H1 (cell line): ENCODE results near the gene LMTK3. TPM values are rescaled to one million over a fixed set of nuclear protein-coding genes. Genes with fewer than 3 reads are reported as not detected.

Experiments used
- CTCF ChIA-PET: fragments of 300-600 bp; sonication (Branson Sonifier 250); formaldehyde crosslinking; loops from one replicate; lab custom pipeline; 2021; ENCODE audit not compliant: partially characterized antibody; lab: Charles Lee
- POLR2A ChIA-PET: fragments of 300-600 bp; sonication (Branson Sonifier 250); formaldehyde crosslinking; loops from one replicate; lab custom pipeline; 2021; ENCODE audit warnings: inconsistent platforms; ENCODE audit not compliant: partially characterized antibody; lab: Charles Lee
- DNase-seq, 2 experiments: peaks; one replicate each; pipeline versions ENCODE4 v3.0.0 to v3.0.0-alpha.2; 2010 to 2022; ENCODE audit warnings: low spot score in 2 of 2, low read depth in 1 of 2, mixed read lengths in 1 of 2
- FAIRE-seq: peaks from 2 replicates; lab custom pipeline; 2011; peaks lifted over from hg19 to GRCh38; lab: Jason Lieb, UNC
- H2AFZ ChIP-seq: 2 replicates; pipeline ENCODE4 v1.8.1; 2012; ENCODE audit warnings: low read length, inconsistent platforms
- H2AK5ac ChIP-seq: 2 replicates; pipeline ENCODE4 v1.6.1; 2013; ENCODE audit warnings: low read depth, low read length
- H2BK120ac ChIP-seq: replicated peaks from 2 replicates; pipeline ENCODE3; 2013; ENCODE audit warnings: low read depth, low read length, inconsistent platforms
- H2BK12ac ChIP-seq: 2 replicates; pipeline ENCODE4 v1.6.1; 2013; ENCODE audit warnings: low read depth, low read length
- H2BK15ac ChIP-seq: 2 replicates; pipeline ENCODE4 v1.6.1; 2013; ENCODE audit warnings: low read length
- H2BK20ac ChIP-seq: 2 replicates; pipeline ENCODE4 v1.6.1; 2013; ENCODE audit warnings: low read length
- H2BK5ac ChIP-seq: 2 replicates; pipeline ENCODE4 v1.6.1; 2013; ENCODE audit warnings: low read depth, low read length
- H3K14ac ChIP-seq: 2 replicates; pipeline ENCODE4 v1.6.1; 2013; ENCODE audit warnings: inconsistent platforms; ENCODE audit not compliant: insufficient read length
- H3K18ac ChIP-seq: 2 replicates; pipeline ENCODE4 v1.6.1; 2013; ENCODE audit warnings: low read length; ENCODE audit errors: extremely low read depth
- H3K23ac ChIP-seq: 2 replicates; pipeline ENCODE4 v1.6.1; 2013; ENCODE audit warnings: inconsistent platforms; ENCODE audit not compliant: insufficient read length
- H3K23me2 ChIP-seq: 2 replicates; pipeline ENCODE4 v1.6.1; 2013; ENCODE audit warnings: low read depth, low read length
- H3K27ac ChIP-seq: 2 replicates; pipeline ENCODE4 v1.6.1; 2011; ENCODE audit warnings: low read depth, low read length, inconsistent platforms
- H3K27me3 ChIP-seq, 4 experiments: replicated peaks in 1 of 4; 1 replicate in 1 of 4; 2 replicates in 3 of 4; pipeline versions ENCODE4 v1.6.1 to v1.8.1; 2011 to 2013; ENCODE audit warnings: low read length in 3 of 4, mild to moderate bottlenecking in 3 of 4, inconsistent platforms in 2 of 4, mixed read lengths in 2 of 4, moderate library complexity in 1 of 4; ENCODE audit not compliant: control insufficient read depth in 3 of 4, insufficient read depth in 3 of 4; ENCODE audit errors: extremely low read depth in 1 of 4
- H3K36me3 ChIP-seq, 4 experiments: 2 replicates each; pipeline versions ENCODE4 v1.6.1 to v1.8.1; 2011 to 2013; ENCODE audit warnings: mild to moderate bottlenecking in 4 of 4, low read length in 3 of 4, moderate library complexity in 2 of 4, control low read depth in 1 of 4, inconsistent platforms in 1 of 4; ENCODE audit not compliant: insufficient read depth in 4 of 4, control insufficient read depth in 2 of 4
- H3K4ac ChIP-seq: replicated peaks from 2 replicates; pipeline ENCODE3; 2013; ENCODE audit warnings: low read length, low read depth, mixed read lengths, inconsistent platforms; ENCODE audit not compliant: insufficient read length
- H3K4me1 ChIP-seq, 4 experiments: replicated peaks in 1 of 4; 1 replicate in 1 of 4; 2 replicates in 3 of 4; pipeline versions ENCODE4 v1.6.1 to v1.8.1; 2011 to 2013; ENCODE audit warnings: low read length in 3 of 4, inconsistent platforms in 2 of 4, mixed read lengths in 1 of 4; ENCODE audit not compliant: insufficient read depth in 4 of 4, control insufficient read depth in 3 of 4
- H3K4me2 ChIP-seq, 2 experiments: 2 replicates each; pipeline versions ENCODE4 v1.6.1 to v1.8.1; 2011 to 2013; ENCODE audit warnings: low read depth in 2 of 2, low read length in 2 of 2, control low read depth in 1 of 2, inconsistent platforms in 1 of 2, mild to moderate bottlenecking in 1 of 2; ENCODE audit not compliant: insufficient read depth in 1 of 2
- H3K4me3 ChIP-seq, 4 experiments: fragments of 200-600, 300-600 bp in 1 of 4; sonication (generic), shearing (Covaris generic), sonication (Bioruptor Twin) in 1 of 4; 2 replicates each; pipeline versions ENCODE4 v1.5.1 to v1.8.1; 2011 to 2016; ENCODE audit warnings: low read length in 4 of 4, low read depth in 3 of 4, control low read depth in 2 of 4, inconsistent platforms in 2 of 4, mild to moderate bottlenecking in 2 of 4, mixed read lengths in 1 of 4, moderate library complexity in 1 of 4; ENCODE audit not compliant: insufficient read depth in 2 of 4; ENCODE audit errors: extremely low read depth in 1 of 4
- H3K56ac ChIP-seq: replicated peaks from 2 replicates; pipeline ENCODE3; 2013; ENCODE audit warnings: low read depth, mild to moderate bottlenecking, mixed read lengths, low read length, inconsistent platforms; ENCODE audit not compliant: insufficient read length
- H3K79me1 ChIP-seq: 2 replicates; pipeline ENCODE4 v1.6.1; 2013; ENCODE audit warnings: low read depth, low read length, control low read depth
- H3K79me2 ChIP-seq, 2 experiments: 2 replicates each; pipeline versions ENCODE4 v1.6.1 to v1.8.1; 2012 to 2013; ENCODE audit warnings: low read length in 2 of 2, mild to moderate bottlenecking in 2 of 2, inconsistent platforms in 1 of 2; ENCODE audit not compliant: insufficient read depth in 2 of 2, control insufficient read depth in 1 of 2
- H3K9ac ChIP-seq, 4 experiments: replicated peaks in 1 of 4; 1 replicate in 1 of 4; 2 replicates in 3 of 4; pipeline versions ENCODE4 v1.6.1 to v1.8.1; 2011 to 2013; ENCODE audit warnings: low read depth in 3 of 4, low read length in 3 of 4, control low read depth in 2 of 4, mild to moderate bottlenecking in 2 of 4, moderate library complexity in 2 of 4, inconsistent platforms in 1 of 4; ENCODE audit errors: extremely low read depth in 1 of 4
- H3K9me3 ChIP-seq, 2 experiments: 2 replicates each; pipeline versions ENCODE4 v1.6.1 to v1.8.1; 2012 to 2013; ENCODE audit warnings: mild to moderate bottlenecking in 2 of 2, moderate library complexity in 2 of 2, control low read depth in 1 of 2, inconsistent platforms in 1 of 2, low read depth in 1 of 2, low read length in 1 of 2, mixed read lengths in 1 of 2; ENCODE audit not compliant: insufficient read depth in 2 of 2
- H4K20me1 ChIP-seq, 2 experiments: replicated peaks in 1 of 2; 2 replicates each; pipeline versions ENCODE3 to v1.8.1; 2011 to 2013; ENCODE audit warnings: inconsistent platforms in 2 of 2, low read length in 2 of 2, mild to moderate bottlenecking in 1 of 2; ENCODE audit not compliant: insufficient read depth in 2 of 2, control insufficient read depth in 1 of 2
- H4K5ac ChIP-seq: 2 replicates; pipeline ENCODE4 v1.6.1; 2013; ENCODE audit warnings: low read length, low read depth, mixed read lengths, inconsistent platforms; ENCODE audit not compliant: insufficient read length
- H4K8ac ChIP-seq: 2 replicates; pipeline ENCODE4 v1.8.0; 2013; ENCODE audit warnings: mild to moderate bottlenecking, moderate library complexity, low read length, inconsistent platforms; ENCODE audit not compliant: insufficient read depth; ENCODE audit errors: extremely low read depth
- H4K91ac ChIP-seq: replicated peaks from 2 replicates; pipeline ENCODE3; 2013; ENCODE audit warnings: low read length, mixed read lengths, inconsistent platforms; ENCODE audit not compliant: insufficient read length
- ATF2 ChIP-seq: IDR thresholded peaks from 2 replicates; pipeline ENCODE4 v1.6.1; 2012; ENCODE audit warnings: low read length, inconsistent platforms
- CBX8 ChIP-seq: fragments of 300-800, 300-1000 bp; sonication (generic); IDR thresholded peaks from 2 replicates; pipeline ENCODE4 v1.7.1; 2016; ENCODE audit warnings: low read depth, low read length, borderline replicate concordance
- MAX ChIP-seq: IDR thresholded peaks from 2 replicates; pipeline ENCODE4 v1.6.1; 2012; ENCODE audit warnings: inconsistent platforms
- SAP30 ChIP-seq: fragments of 300-600 bp; sonication (generic); IDR thresholded peaks from 2 replicates; pipeline ENCODE4 v1.7.1; 2012; ENCODE audit warnings: low read length, moderate library complexity, mild to moderate bottlenecking, inconsistent platforms; ENCODE audit not compliant: insufficient read depth, insufficient replicate concordance
- SIRT6 ChIP-seq: IDR thresholded peaks from one replicate; pipeline ENCODE4 v1.7.1; 2012; ENCODE audit warnings: low read length, inconsistent platforms
- WGBS, 2 experiments: shearing (Covaris generic) in 1 of 2; methylation state at CpG; one replicate each; pipeline versions ENCODE4 v1.1.6 to v1.1.7; 2013 to 2015; ENCODE audit warnings: low lambda C conversion rate in 2 of 2, mixed read lengths in 2 of 2, inconsistent platforms in 1 of 2, low coverage in 1 of 2, missing lambda C conversion rate in 1 of 2; ENCODE audit not compliant: insufficient replicate concordance in 2 of 2, insufficient coverage in 1 of 2, insufficient read length in 1 of 2; ENCODE audit errors: extremely low coverage in 1 of 2, missing lambda C conversion rate in 1 of 2; 5-methylcytosine and 5-hydroxymethylcytosine counted together
- polyA plus RNA-seq, 7 experiments: library from polyadenylated mRNA; depleted of rRNA in 3 of 7; stranded (reverse) in 5 of 7; unstranded in 2 of 7; fragments of >200 nt in 5 of 7; fragments of 200-250 nt in 2 of 7; gene quantifications; 1 replicate in 5 of 7; 2 replicates in 1 of 7; 4 replicates in 1 of 7; pipeline versions ENCODE4 v1.2.1 to v1.2.3, GENCODE V29; 2011 to 2013; ENCODE audit warnings: missing spikeins in 2 of 7, mixed read lengths in 2 of 7
- total RNA-seq: library from RNA; stranded (reverse); fragmentation: NEBNext Ultra II Directional; extraction: Animal tissue kit (Norgen Biotek cat#: 25700); gene quantifications from 2 replicates; pipeline ENCODE4 v1.2.1, GENCODE V29; 2021

Gene LMTK3
- total and polyA plus RNA-seq, 2 of the 8 experiments (the other 6 are each of a cell fraction or from before 2014, with no cell fraction given): 2.7 to 12.4 TPM

- Histone ChIP-seq H3K23ac (no peak overlapping the region), H3K4me1 (peaks cover 0 to under 1% (median 0%) of the 10 kb centered on the region in 4 experiments; a peak in 1 of 7 replicates), H4K91ac (no peak overlapping the region), H3K14ac (no peak overlapping the region), H2AFZ (no peak overlapping the region), H3K56ac (no peak overlapping the region), H2BK15ac (no peak overlapping the region), H3K4me2 (no peak overlapping the region), H2AK5ac (no peak overlapping the region), H4K20me1 (peaks cover 2 to 29% of the 10 kb centered on the region in 2 experiments), H3K36me3 (peaks cover 26 to 68% (median 55%) of the 10 kb centered on the region in 4 experiments), H2BK12ac (no peak overlapping the region), H3K79me2 (peaks cover 0 to 1% of the 10 kb centered on the region in 2 experiments; a peak in 2 of 4 replicates), H3K4ac (no peak overlapping the region), H3K9ac (no peak overlapping the region), H2BK120ac (no peak overlapping the region), H3K79me1 (peaks cover 6% of the 10 kb centered on the region; the same call in 1 of the 2 replicates), H3K27me3 (no peaks in the 10 kb centered on the region), H3K23me2 (no peaks in the 10 kb centered on the region; the same call in 1 of the 2 replicates), H4K8ac (no peak overlapping the region), H4K5ac (no peak overlapping the region), H2BK20ac (no peak overlapping the region), H3K18ac (no peak overlapping the region), H3K9me3 (no peaks in the 10 kb centered on the region), H3K27ac (no peak overlapping the region), H2BK5ac (no peak overlapping the region), H3K4me3 (no peak overlapping the region)
- CTCF ChIA-PET: interaction anchor here (0.7 to 2.2 kb wide), 3 partner anchors 61 to 139 kb away, joined by 3 to 6 read pairs (median 4); partner anchors contain the start of gene KDELR1
- WGBS, 2 experiments: 95% methylated on average over 12 of the region's 12 CpGs; no CpG with 5 or more reads in 1 of the 2 experiments
- POLR2A ChIA-PET: interaction anchor here (0.5 to 3.7 kb wide), 10 partner anchors 8 to 304 kb away, joined by 3 to 17 read pairs (median 4); no protein-coding TSS in a partner anchor
- FAIRE-seq (no peak), DNase-seq (no peak)
- TF ChIP-seq ATF2 (no peak), CBX8 (no peak), MAX (no peak), SIRT6 (no peak), SAP30 (no peak)
These were observed 60.0 kb downstream of the LMTK3 start for GRCh38 chr19:48451624-48452023.
